ENCODE measurements around the gene HS3ST3B1. TPM values are rescaled to one million over a fixed set of nuclear protein-coding genes. Genes with fewer than 3 reads are reported as not detected.

HS3ST3B1 gene
- total RNA-seq, 1 experiment from 2014 or later = 22.3 TPM

GRCh38 chr17:14323522-14323981, 22.7 kb downstream of the HS3ST3B1 start (continued):
- no peak for TF ChIP-seq ZNF219 (CRISPR knock-in tag; IDR thresholded peaks at IDR 0.05; ENCODE audit: borderline replicate concordance)
- no peak for TF ChIP-seq AFF4 (CRISPR knock-in tag; IDR thresholded peaks at IDR 0.05; ENCODE audit: borderline replicate concordance)
- no peak for TF ChIP-seq ZNF121 (CRISPR knock-in tag; IDR thresholded peaks at IDR 0.05)
- no peak for TF ChIP-seq EMX1 (CRISPR knock-in tag; IDR thresholded peaks at IDR 0.05)

- peaks cover 43% of the 10 kb centered on the region for H3K27me3 Mint-ChIP-seq (ENCODE audit: low read depth)
- no peak for DNase-seq (ENCODE audit: low spot score)
- TF ChIP-seq ZNF317 (CRISPR knock-in tag; IDR thresholded peaks at IDR 0.05; ENCODE audit: borderline replicate concordance, low read depth) (no peak), GABPB1 (CRISPR knock-in tag; IDR thresholded peaks at IDR 0.05) (peak; percentile 50)
These were observed 24.8 kb downstream of the HS3ST3B1 start for GRCh38 chr17:14325618-14326167.

GRCh38 chr17:14329900-14330491, 29.1 kb downstream of the HS3ST3B1 start:
- no peak for DNase-seq (ENCODE audit: low spot score)
- no peaks in the 10 kb centered on the region for H3K9me3 Mint-ChIP-seq
- peaks cover 82% of the 10 kb centered on the region for H3K4me1 Mint-ChIP-seq
- peaks cover 2% of the 10 kb centered on the region; the same call in 1 of the 2 replicates for H3K36me3 Mint-ChIP-seq
- CTCF ChIA-PET = interaction anchor here (1.1 to 2.9 kb wide), 3 partner anchors 28 to 826 kb away, joined by 4 to 24 read pairs (median 8); partner anchors contain the start of gene HS3ST3B1
- peak overlapping the region; percentile 94 for H3K27ac Mint-ChIP-seq
- no peak for ATAC-seq
- POLR2A ChIA-PET = interaction anchor here (1.4 to 1.7 kb wide), 2 partner anchors 21 to 29 kb away, joined by 3 to 11 read pairs; partner anchors contain the start of gene HS3ST3B1
- H3K27me3 Mint-ChIP-seq (ENCODE audit: low read depth) = peaks cover 15% of the 10 kb centered on the region
- H3K4me3 Mint-ChIP-seq = peak overlapping the region; percentile 58
- TF ChIP-seq STAT6 (CRISPR knock-in tag; conservative IDR thresholded peaks at IDR 0.05; ENCODE audit: low read depth) (no peak), AFF4 (CRISPR knock-in tag; IDR thresholded peaks at IDR 0.05; ENCODE audit: borderline replicate concordance) (no peak), ZSCAN18 (CRISPR knock-in tag; IDR thresholded peaks at IDR 0.05) (no peak), ATF6 (CRISPR knock-in tag; IDR thresholded peaks at IDR 0.05) (no peak), CREM (CRISPR knock-in tag; IDR thresholded peaks at IDR 0.05) (no peak), USF2 (CRISPR knock-in tag; IDR thresholded peaks at IDR 0.05) (no peak), TEAD1 (CRISPR knock-in tag; IDR thresholded peaks at IDR 0.05) (no peak), JAZF1 (CRISPR knock-in tag; IDR thresholded peaks at IDR 0.05) (no peak), ERG (CRISPR knock-in tag; IDR thresholded peaks at IDR 0.05) (no peak)

More at GRCh38 chr17:14325618-14326167, 24.8 kb downstream of the HS3ST3B1 start:
- no peaks in the 10 kb centered on the region for H3K9me3 Mint-ChIP-seq
- ATAC-seq = no peak
- H3K4me3 Mint-ChIP-seq = no peak overlapping the region
- POLR2A ChIA-PET = no interaction called here
- no peak overlapping the region for H3K27ac Mint-ChIP-seq
- peaks cover 70% of the 10 kb centered on the region for H3K4me1 Mint-ChIP-seq
- CTCF ChIA-PET = no interaction called here
- peaks cover 2% of the 10 kb centered on the region; the same call in 1 of the 2 replicates for H3K36me3 Mint-ChIP-seq

Measured in WTC11 (cell line).